Retinal pigment epithelial cell (primary cell): ENCODE measurements around the gene USP35.

Source experiments
- DNase-seq: peaks from one replicate; pipeline ENCODE4 v3.0.0-alpha.2; 2010; ENCODE audit warnings: low read depth
- H3K4me3 ChIP-seq: 2 replicates; pipeline ENCODE4 v1.5.1; 2011; ENCODE audit warnings: mild to moderate bottlenecking, low read length, control low read depth, moderate library complexity
- CTCF ChIP-seq: conservative IDR thresholded peaks from 2 replicates; pipeline ENCODE4 v1.5.1; 2011; ENCODE audit warnings: low read depth, low read length, control low read depth, inconsistent platforms

USP35 gene

GRCh38 chr11:78261828-78262227 lies 73.1 kb downstream of the USP35 start:
- H3K4me3 ChIP-seq: no peak overlapping the region
- no peak for DNase-seq
- no peak for TF ChIP-seq CTCF

- DNase-seq: no peak
- no peak for TF ChIP-seq CTCF
- no peak overlapping the region for H3K4me3 ChIP-seq
These were observed 73.5 kb downstream of the USP35 start for GRCh38 chr11:78262238-78262637.

GRCh38 chr11:78262691-78263090 lies 74.0 kb downstream of the USP35 start:
- no peak for DNase-seq
- no peak overlapping the region for H3K4me3 ChIP-seq
- TF ChIP-seq CTCF: no peak
